D341Med (cell line): ENCODE data around the gene MIOX.

Experiments used
- DNase-seq: peaks from one replicate; pipeline ENCODE4 v3.0.0; 2012; ENCODE audit warnings: low spot score

The MIOX gene

GRCh38 chr22:50490531-50491308, 4.1 kb downstream of the MIOX start:
- no peak for DNase-seq

GRCh38 chr22:50497093-50497492, 10.4 kb downstream of the MIOX start:
- no peak for DNase-seq

- peak; percentile 77 for DNase-seq
Measured at GRCh38 chr22:50498322-50498890, 11.7 kb downstream of the MIOX start.

GRCh38 chr22:50500452-50500851, 13.8 kb downstream of the MIOX start:
- DNase-seq = no peak

GRCh38 chr22:50502096-50502495, 15.4 kb downstream of the MIOX start:
- no peak for DNase-seq

- DNase-seq = no peak
Measured at GRCh38 chr22:50502628-50503474, 16.2 kb downstream of the MIOX start.

- no peak for DNase-seq
Measured at GRCh38 chr22:50503475-50504145, 17.0 kb downstream of the MIOX start.

GRCh38 chr22:50504369-50505211, 17.9 kb downstream of the MIOX start:
- no peak for DNase-seq

- DNase-seq = no peak
Measured at GRCh38 chr22:50505276-50505775, 18.7 kb downstream of the MIOX start.

GRCh38 chr22:50505776-50506610, 19.3 kb downstream of the MIOX start:
- DNase-seq = no peak

- DNase-seq = no peak
Measured at GRCh38 chr22:50506611-50507420, 20.2 kb downstream of the MIOX start.

- peak; percentile 99 for DNase-seq
Measured at GRCh38 chr22:50507421-50507990, 20.8 kb downstream of the MIOX start, which contains the start of gene LMF2. Gene LMF2 (minus strand): TSS chr22:50507702. CDS start chr22:50507675, 27 bp downstream.

GRCh38 chr22:50507991-50508884, 21.6 kb downstream of the MIOX start, which contains the start of gene NCAPH2:
Gene NCAPH2 (plus strand): TSS chr22:50508224. CDS start chr22:50508338, 114 bp downstream.
- DNase-seq = peak; percentile 84

GRCh38 chr22:50508897-50509296, 22.2 kb downstream of the MIOX start:
- no peak for DNase-seq

- DNase-seq = no peak
Measured at GRCh38 chr22:50513175-50513574, 26.5 kb downstream of the MIOX start.

GRCh38 chr22:50516068-50516467, 29.4 kb downstream of the MIOX start:
- DNase-seq = no peak

- peak; percentile 8 for DNase-seq
Measured at GRCh38 chr22:50516891-50517290, 30.2 kb downstream of the MIOX start.
